OCI-LY3 (cell line): ENCODE data around the gene TATDN2.

Experiments
- H2AFZ ChIP-seq: fragments of 200-600, 300-600 bp; shearing (Covaris generic); 2 replicates; pipeline ENCODE4 v1.6.0; 2014; ENCODE audit warnings: antibody characterized with exemption, low read depth, low read length
- H3K27ac ChIP-seq: fragments of 200-600, 300-600 bp; sonication (generic); 2 replicates; pipeline ENCODE4 v1.5.1; 2014; ENCODE audit warnings: mild to moderate bottlenecking, low read length, moderate library complexity, mixed read lengths
- H3K27me3 ChIP-seq: fragments of 200-600, 300-600 bp; sonication (generic); 2 replicates; pipeline ENCODE4 v1.6.1; 2014; ENCODE audit warnings: low read depth, low read length, mixed read lengths
- H3K36me3 ChIP-seq: fragments of 200-600, 300-600 bp; sonication (generic); replicated peaks from 2 replicates; pipeline ENCODE3; 2014; ENCODE audit warnings: low read depth, low read length, mixed read lengths
- H3K4me1 ChIP-seq: fragments of 300-600, 200-600 bp; sonication (generic); 2 replicates; pipeline ENCODE4 v1.6.1; 2014; ENCODE audit warnings: low read length, mixed read lengths
- H3K4me2 ChIP-seq: fragments of 200-600, 300-600 bp; sonication (generic); 2 replicates; pipeline ENCODE4 v1.6.1; 2014; ENCODE audit warnings: low read length, mixed read lengths
- H3K4me3 ChIP-seq: fragments of 300-600, 200-600 bp; sonication (generic); 2 replicates; pipeline ENCODE4 v1.5.1; 2014; ENCODE audit warnings: antibody characterized with exemption, mild to moderate bottlenecking, low read length, moderate library complexity
- H3K79me2 ChIP-seq: fragments of 300-600, 200-600 bp; shearing (Covaris generic); 2 replicates; pipeline ENCODE4 v1.6.1; 2014; ENCODE audit warnings: mild to moderate bottlenecking, low read length, mixed read lengths
- H3K9ac ChIP-seq: fragments of 300-600, 200-600 bp; shearing (Covaris generic); 2 replicates; pipeline ENCODE4 v1.6.0; 2014; ENCODE audit warnings: mild to moderate bottlenecking, low read length, moderate library complexity
- H3K9me3 ChIP-seq: fragments of 200-600, 300-600 bp; shearing (Covaris generic); 2 replicates; pipeline ENCODE4 v1.6.1; 2014; ENCODE audit warnings: low read length, mixed read lengths; ENCODE audit not compliant: insufficient read depth
- H4K20me1 ChIP-seq: fragments of 200-600, 300-600 bp; sonication (generic); 2 replicates; pipeline ENCODE4 v1.6.1; 2016; ENCODE audit warnings: low read length, mixed read lengths; ENCODE audit not compliant: insufficient read depth
- EZH2phosphoT487 ChIP-seq: fragments of 200-600 bp; shearing (Covaris generic); IDR thresholded peaks from 2 replicates; pipeline ENCODE4 v1.6.1; 2018; ENCODE audit warnings: antibody characterized with exemption, mixed run types, low read depth
- TF ChIP-seq, protein P1 (sequence below): fragments of 200-600, 300-600 bp; sonication (generic); IDR thresholded peaks from 2 replicates; pipeline ENCODE4 v1.5.1; 2014; ENCODE audit warnings: antibody characterized with exemption, low read length, low read depth

The TATDN2 gene, protein sequence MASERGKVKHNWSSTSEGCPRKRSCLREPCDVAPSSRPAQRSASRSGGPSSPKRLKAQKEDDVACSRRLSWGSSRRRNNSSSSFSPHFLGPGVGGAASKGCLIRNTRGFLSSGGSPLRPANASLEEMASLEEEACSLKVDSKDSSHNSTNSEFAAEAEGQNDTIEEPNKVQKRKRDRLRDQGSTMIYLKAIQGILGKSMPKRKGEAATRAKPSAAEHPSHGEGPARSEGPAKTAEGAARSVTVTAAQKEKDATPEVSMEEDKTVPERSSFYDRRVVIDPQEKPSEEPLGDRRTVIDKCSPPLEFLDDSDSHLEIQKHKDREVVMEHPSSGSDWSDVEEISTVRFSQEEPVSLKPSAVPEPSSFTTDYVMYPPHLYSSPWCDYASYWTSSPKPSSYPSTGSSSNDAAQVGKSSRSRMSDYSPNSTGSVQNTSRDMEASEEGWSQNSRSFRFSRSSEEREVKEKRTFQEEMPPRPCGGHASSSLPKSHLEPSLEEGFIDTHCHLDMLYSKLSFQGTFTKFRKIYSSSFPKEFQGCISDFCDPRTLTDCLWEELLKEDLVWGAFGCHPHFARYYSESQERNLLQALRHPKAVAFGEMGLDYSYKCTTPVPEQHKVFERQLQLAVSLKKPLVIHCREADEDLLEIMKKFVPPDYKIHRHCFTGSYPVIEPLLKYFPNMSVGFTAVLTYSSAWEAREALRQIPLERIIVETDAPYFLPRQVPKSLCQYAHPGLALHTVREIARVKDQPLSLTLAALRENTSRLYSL

DNA sequence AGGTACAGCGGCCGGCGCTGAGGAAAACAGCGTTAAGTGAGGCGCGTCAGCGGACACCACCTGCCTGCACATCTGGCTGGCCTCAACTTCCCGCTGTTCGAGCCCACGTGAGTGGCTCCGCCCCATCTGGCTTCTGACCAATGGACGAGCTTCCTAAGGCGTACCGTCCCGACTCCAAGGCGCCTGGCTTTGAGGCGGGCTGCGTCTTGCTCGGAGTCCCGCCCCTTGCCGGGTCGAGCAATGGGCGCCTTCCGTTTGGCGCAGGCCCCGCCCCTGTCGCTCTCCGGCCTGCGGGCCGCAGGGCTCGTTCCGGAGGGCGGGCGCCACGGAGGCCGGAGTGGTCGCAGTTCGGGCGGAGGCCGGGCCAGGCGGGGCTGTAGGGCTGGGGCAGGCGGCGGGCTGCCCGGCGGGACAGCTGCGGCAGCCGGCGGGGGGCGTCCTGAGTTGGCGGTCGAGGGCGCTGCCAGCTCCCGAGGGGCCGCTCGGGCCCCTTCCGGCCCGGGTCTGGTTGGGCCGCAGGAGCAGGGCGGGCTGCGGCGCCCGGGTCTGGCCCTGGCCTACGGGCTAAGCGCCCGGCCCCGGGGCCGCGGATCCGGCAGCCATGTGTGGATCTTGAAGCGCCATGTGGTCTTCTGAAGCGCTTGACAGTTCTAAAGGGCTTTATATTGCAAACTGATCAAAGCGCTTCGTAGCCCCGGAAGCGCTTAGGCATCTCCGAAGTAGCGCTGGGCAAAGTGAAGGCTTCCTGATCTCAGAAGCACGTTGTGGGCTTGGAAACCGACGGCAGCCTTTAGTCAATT, at the start of gene TATDN2:
Gene TATDN2 (plus strand): TSS at position 276 of the 800 bp plus-strand sequence. CDS start 742 bp downstream, outside the sequence.
- peak within 1 kb of the TSS; percentile 95 for H3K4me3 ChIP-seq
- peak within 1 kb of the TSS; percentile 93 for H3K9ac ChIP-seq
- H3K9me3 ChIP-seq: peaks cover 12% of the 10 kb centered on the region; the same call in 1 of the 2 replicates
- H2AFZ ChIP-seq: peak within 1 kb of the TSS; percentile 83
- H3K79me2 ChIP-seq: peaks cover 44% of the 10 kb centered on the region
- peaks cover 24% of the 10 kb centered on the region for H3K36me3 ChIP-seq
- H3K4me2 ChIP-seq: peak within 1 kb of the TSS; percentile 94
- H4K20me1 ChIP-seq: peaks cover 17% of the 10 kb centered on the region
- TF ChIP-seq, protein P1, sequence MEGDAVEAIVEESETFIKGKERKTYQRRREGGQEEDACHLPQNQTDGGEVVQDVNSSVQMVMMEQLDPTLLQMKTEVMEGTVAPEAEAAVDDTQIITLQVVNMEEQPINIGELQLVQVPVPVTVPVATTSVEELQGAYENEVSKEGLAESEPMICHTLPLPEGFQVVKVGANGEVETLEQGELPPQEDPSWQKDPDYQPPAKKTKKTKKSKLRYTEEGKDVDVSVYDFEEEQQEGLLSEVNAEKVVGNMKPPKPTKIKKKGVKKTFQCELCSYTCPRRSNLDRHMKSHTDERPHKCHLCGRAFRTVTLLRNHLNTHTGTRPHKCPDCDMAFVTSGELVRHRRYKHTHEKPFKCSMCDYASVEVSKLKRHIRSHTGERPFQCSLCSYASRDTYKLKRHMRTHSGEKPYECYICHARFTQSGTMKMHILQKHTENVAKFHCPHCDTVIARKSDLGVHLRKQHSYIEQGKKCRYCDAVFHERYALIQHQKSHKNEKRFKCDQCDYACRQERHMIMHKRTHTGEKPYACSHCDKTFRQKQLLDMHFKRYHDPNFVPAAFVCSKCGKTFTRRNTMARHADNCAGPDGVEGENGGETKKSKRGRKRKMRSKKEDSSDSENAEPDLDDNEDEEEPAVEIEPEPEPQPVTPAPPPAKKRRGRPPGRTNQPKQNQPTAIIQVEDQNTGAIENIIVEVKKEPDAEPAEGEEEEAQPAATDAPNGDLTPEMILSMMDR: no peak
- TF ChIP-seq EZH2phosphoT487: no peak
- H3K27ac ChIP-seq: peak within 1 kb of the TSS; percentile 47
- peaks cover 19% of the 10 kb centered on the region for H3K4me1 ChIP-seq
- no peaks in the 10 kb centered on the region for H3K27me3 ChIP-seq

DNA sequence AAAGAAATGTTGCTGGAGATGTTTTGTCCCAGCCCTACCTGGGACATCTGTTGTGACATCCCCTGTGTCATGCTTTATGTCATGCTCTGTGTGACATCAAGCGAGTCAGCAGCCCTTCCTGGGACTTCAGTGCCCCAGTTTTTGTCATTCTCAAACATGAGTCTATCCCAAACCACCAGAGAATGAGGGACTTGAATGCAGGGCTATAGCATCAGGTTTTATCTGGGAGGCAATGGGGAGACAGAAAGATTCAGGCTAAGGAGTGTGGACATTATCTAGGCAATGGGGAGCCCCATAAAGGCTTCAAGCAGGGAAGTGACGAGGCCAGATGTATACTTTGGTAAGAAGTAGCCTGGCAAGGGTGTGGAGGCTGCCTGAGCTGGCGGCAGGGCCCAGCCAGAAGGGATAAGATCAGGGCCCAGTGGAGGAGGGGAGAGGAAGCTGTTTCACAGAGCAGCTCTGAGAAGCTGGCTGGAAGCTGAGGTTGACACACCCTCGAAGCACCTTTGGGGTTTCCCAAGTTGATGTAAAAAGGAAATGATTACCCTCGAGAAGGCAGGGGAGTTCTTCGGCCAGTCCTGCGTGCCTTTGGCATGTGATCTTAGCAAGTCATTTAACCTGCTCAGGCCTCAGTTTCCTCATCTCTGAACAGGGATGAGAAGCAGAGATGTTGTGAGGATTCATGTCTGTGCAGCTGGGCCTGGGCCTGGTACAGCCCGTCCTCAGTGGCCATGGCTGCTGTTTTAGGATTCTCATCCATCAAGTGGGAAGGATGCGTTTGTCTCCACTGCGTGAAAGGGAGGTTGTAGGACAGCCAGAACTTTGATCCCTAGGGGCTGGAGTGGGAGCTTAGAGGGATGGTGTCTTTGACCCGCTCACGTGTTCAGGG, 49.3 kb upstream of the TATDN2 start:
- Histone ChIP-seq H3K9me3 (no peaks in the 10 kb centered on the region), H3K4me3 (peak overlapping the region; percentile 3; the same call in 1 of the 2 replicates), H3K79me2 (no peaks in the 10 kb centered on the region), H3K36me3 (no peaks in the 10 kb centered on the region), H4K20me1 (no peaks in the 10 kb centered on the region), H3K27me3 (no peaks in the 10 kb centered on the region), H3K4me1 (peaks cover 50% of the 10 kb centered on the region), H3K9ac (peak overlapping the region; percentile 36; the same call in 1 of the 2 replicates), H3K4me2 (peak overlapping the region; percentile 43), H2AFZ (peak overlapping the region; percentile 59; the same call in 1 of the 2 replicates), H3K27ac (peak overlapping the region; percentile 61)
- TF ChIP-seq EZH2phosphoT487: no peak
- TF ChIP-seq, protein P1: no peak

DNA sequence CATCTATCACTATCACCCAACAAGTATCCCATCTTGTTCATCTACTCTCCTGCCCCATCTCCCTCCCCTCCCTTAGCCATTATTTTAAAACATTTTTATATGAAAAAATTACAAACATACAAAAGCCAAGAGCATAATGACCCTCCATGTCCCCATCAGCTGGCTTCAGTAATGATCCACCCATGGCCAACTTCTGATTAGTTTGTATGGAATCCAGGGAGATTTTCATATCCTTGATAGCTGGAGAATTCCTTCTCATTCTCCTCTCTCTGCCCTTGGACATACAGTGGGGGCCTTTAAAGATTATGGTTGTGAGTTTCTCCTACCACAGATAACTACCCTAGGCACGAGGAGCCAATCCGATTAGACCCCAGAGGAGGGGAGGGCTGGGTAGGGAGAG, 43.3 kb upstream of the TATDN2 start:
- H3K4me1 ChIP-seq: peaks cover 7% of the 10 kb centered on the region; the same call in 1 of the 2 replicates
- no peak overlapping the region for H3K27ac ChIP-seq
- no peaks in the 10 kb centered on the region for H3K36me3 ChIP-seq

More for the DNA sequence above, 43.3 kb upstream of the TATDN2 start:
- H3K4me3 ChIP-seq: no peak overlapping the region
- TF ChIP-seq, protein P1: no peak
- TF ChIP-seq EZH2phosphoT487: no peak
- no peaks in the 10 kb centered on the region for H3K9me3 ChIP-seq
- no peak overlapping the region for H3K4me2 ChIP-seq
- no peak overlapping the region for H2AFZ ChIP-seq
- H3K27me3 ChIP-seq: no peaks in the 10 kb centered on the region
- H3K9ac ChIP-seq: no peak overlapping the region
- no peaks in the 10 kb centered on the region for H4K20me1 ChIP-seq
- no peaks in the 10 kb centered on the region for H3K79me2 ChIP-seq
